PC-9 (cell line): ENCODE results near the gene CTBP2.

Experiments used
- CTCF ChIP-seq: fragments of 200-600 bp; sonication (generic); conservative IDR thresholded peaks from 2 replicates; pipeline ENCODE4 v1.6.1; 2017; ENCODE audit warnings: mixed run types, antibody characterized with exemption, mild to moderate bottlenecking, moderate library complexity
- EZH2 ChIP-seq: fragments of 200-600 bp; sonication (generic); IDR thresholded peaks from 2 replicates; pipeline ENCODE4 v1.8.0; 2017; ENCODE audit warnings: antibody characterized with exemption, low read depth

GRCh38 chr10:125054669-125055268 lies 105.6 kb downstream of the CTBP2 start:
- TF ChIP-seq CTCF: no peak
- TF ChIP-seq EZH2: no peak
